Tibial nerve (tissue), 4 donors: ENCODE results near the gene ZNF777.

Experiments
- EP300 ChIP-seq, 2 donors: sonication (generic); formaldehyde crosslinking; IDR thresholded peaks; one replicate each; pipeline ENCODE4 v1.6.1; 2017; ENCODE audit warnings: antibody characterized with exemption in 2 of 2, mild to moderate bottlenecking in 1 of 2
- TF ChIP-seq, protein P1 (sequence below), 5 experiments: fragments of 200-600 bp in 3 of 5; fragments of 450-650 bp in 2 of 5; sonication (generic) in 3 of 5; IDR thresholded peaks; one replicate each; pipeline ENCODE4 v1.5.1; 2016 to 2019; ENCODE audit warnings: antibody characterized with exemption in 5 of 5, mild to moderate bottlenecking in 3 of 5, moderate library complexity in 2 of 5

DNA sequence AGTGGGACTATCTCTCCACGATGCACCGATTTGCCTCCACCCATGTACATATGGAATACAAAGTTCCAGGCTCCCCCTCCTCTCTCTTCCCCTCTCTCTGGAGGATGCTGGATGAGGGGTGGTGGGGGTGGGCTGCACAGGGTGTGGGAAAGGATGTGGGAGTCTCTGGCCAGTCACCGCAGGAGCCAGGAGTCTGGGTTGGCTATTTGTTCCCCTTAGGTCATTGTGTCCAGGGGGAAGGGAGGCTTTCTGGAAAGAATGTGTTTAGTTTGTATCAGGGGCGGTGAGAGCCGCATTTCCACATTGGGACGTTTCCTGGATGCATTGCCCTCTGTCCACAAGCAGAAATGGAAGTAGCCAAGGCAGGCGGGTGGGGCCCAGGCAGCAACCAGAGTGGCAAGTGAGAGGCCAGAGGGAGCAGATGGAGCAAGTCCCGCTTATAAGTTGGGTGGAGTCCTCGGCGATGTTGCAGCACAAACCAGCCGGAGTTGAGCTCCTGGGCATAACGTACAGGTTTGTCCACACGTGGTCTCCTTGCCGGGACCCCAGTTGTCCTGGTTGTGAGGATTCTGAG, 63.3 kb downstream of the ZNF777 start:
- TF ChIP-seq EP300 (IDR thresholded peaks at IDR 0.05), result no peak
- TF ChIP-seq, protein P1, sequence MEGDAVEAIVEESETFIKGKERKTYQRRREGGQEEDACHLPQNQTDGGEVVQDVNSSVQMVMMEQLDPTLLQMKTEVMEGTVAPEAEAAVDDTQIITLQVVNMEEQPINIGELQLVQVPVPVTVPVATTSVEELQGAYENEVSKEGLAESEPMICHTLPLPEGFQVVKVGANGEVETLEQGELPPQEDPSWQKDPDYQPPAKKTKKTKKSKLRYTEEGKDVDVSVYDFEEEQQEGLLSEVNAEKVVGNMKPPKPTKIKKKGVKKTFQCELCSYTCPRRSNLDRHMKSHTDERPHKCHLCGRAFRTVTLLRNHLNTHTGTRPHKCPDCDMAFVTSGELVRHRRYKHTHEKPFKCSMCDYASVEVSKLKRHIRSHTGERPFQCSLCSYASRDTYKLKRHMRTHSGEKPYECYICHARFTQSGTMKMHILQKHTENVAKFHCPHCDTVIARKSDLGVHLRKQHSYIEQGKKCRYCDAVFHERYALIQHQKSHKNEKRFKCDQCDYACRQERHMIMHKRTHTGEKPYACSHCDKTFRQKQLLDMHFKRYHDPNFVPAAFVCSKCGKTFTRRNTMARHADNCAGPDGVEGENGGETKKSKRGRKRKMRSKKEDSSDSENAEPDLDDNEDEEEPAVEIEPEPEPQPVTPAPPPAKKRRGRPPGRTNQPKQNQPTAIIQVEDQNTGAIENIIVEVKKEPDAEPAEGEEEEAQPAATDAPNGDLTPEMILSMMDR (IDR thresholded peaks at IDR 0.05), result no peak
